Measurements from ENCODE around the gene SPAG9. TPM values are rescaled to one million over a fixed set of nuclear protein-coding genes. Genes with fewer than 3 reads are reported as not detected.

SPAG9 gene
- total RNA-seq, 1 experiment from 2014 or later: 77.6 TPM

- H3K9ac ChIP-seq (ENCODE audit: low read length): no peak overlapping the region
- H3K27me3 ChIP-seq (ENCODE audit: insufficient read depth, low read length): no peaks in the 10 kb centered on the region
- CTCF ChIA-PET: interaction anchor here (0.8 kb wide), 1 partner anchor 35 kb away, joined by 3 read pairs; the partner anchor contains the start of gene NME1
- DNase-seq (ENCODE audit: low read depth, low spot score) (no peak), ATAC-seq (no peak)
- RAD21 ChIA-PET (ENCODE audit: low non-redundant PET in 1 of 2, low total read pairs in 2 of 2, uncharacterized antibody in 2 of 2, unreplicated experiment in 2 of 2): interaction anchor here in 1 of 2 experiments (1.0 kb wide), 1 partner anchor 35 kb away, joined by 3 read pairs; the partner anchor contains the start of gene NME1
- no peak overlapping the region; the same call in 1 of the 2 replicates for H3K27ac ChIP-seq (ENCODE audit: low read depth, low read length)
- peak overlapping the region; percentile 84 for H3K4me2 ChIP-seq (ENCODE audit: low read length)
- no peak for TF ChIP-seq REST (IDR thresholded peaks at IDR 0.05; ENCODE audit: low read depth)
- TF ChIP-seq TCF7L2 (IDR thresholded peaks at IDR 0.05; ENCODE audit: borderline replicate concordance, extremely low read depth, insufficient read depth, insufficient read length): no peak
- TF ChIP-seq CEBPB (IDR thresholded peaks at IDR 0.05; ENCODE audit: low read depth): no peak
- TF ChIP-seq ZNF274 (IDR thresholded peaks at IDR 0.05; ENCODE audit: low read depth, low read length): no peak
- no peak for TF ChIP-seq ATF3 (IDR thresholded peaks at IDR 0.05)
- TF ChIP-seq EZH2phosphoT487 (IDR thresholded peaks at IDR 0.05; ENCODE audit: borderline replicate concordance): no peak
- no peak for TF ChIP-seq EGR1 (IDR thresholded peaks at IDR 0.05; ENCODE audit: low read depth)
- no peak for TF ChIP-seq ZBTB33 (IDR thresholded peaks at IDR 0.05; ENCODE audit: extremely low read depth, insufficient replicate concordance, low read length)
- H3K4me1 ChIP-seq (ENCODE audit: control insufficient read depth in 1 of 2, insufficient read depth in 2 of 2, low read length in 2 of 2): peaks cover 28 to 39% of the 10 kb centered on the region in 2 experiments
- no TSS peak for BruUV-seq (replicated peaks)
- POLR2A ChIA-PET: interaction anchor here (0.7 kb wide), 1 partner anchor 12 kb away, joined by 3 read pairs; no protein-coding TSS in a partner anchor
- no peaks in the 10 kb centered on the region for H3K9me2 ChIP-seq (ENCODE audit: insufficient read depth)
- H3K79me2 ChIP-seq (ENCODE audit: insufficient read depth, low read length): peaks cover 69% of the 10 kb centered on the region
- H3K9me3 ChIP-seq (ENCODE audit: control insufficient read depth in 1 of 2, insufficient read depth in 1 of 2, low read depth in 1 of 2, low read length in 2 of 2): no peaks in the 10 kb centered on the region
- no peak overlapping the region for H2AFZ ChIP-seq (ENCODE audit: low read depth, low read length, poor library complexity, severe bottlenecking)
- no peaks in the 10 kb centered on the region for H3K36me3 ChIP-seq (ENCODE audit: control insufficient read depth in 1 of 2, insufficient read depth in 2 of 2, low read length in 2 of 2)
- peak overlapping the region in 1 of 2 experiments; percentile 92; a peak in 1 of 4 replicates for H3K4me3 ChIP-seq (replicated peaks in 1 of 2; ENCODE audit: low read depth in 1 of 2, low read length in 2 of 2)
- peaks cover 17% of the 10 kb centered on the region; the same call in 1 of the 2 replicates for H4K20me1 ChIP-seq (ENCODE audit: insufficient read depth)
- intact Hi-C loops (cut with micrococcal nuclease): no loop called here
These were observed 2.1 kb downstream of the SPAG9 start for GRCh38 chr17:51118330-51119195.
